K562 (cell line): Measurements from ENCODE around the gene TNNT2. TPM values are rescaled to one million over a fixed set of nuclear protein-coding genes. Genes with fewer than 3 reads are reported as not detected.

Source experiments
- ATAC-seq: fragments of 200-7000 bp; cut with Tn5 transposase; 3 replicates; pipeline ENCODE4 v1.9.1; 2020; ENCODE audit warnings: moderate library complexity
- BruUV-seq: library from RNA; stranded (reverse); fragments of 400-500 nt; replicated peaks from 2 replicates; lab custom pipeline; 2021; lab: Mats Ljungman, UMichigan
- CTCF ChIA-PET: fragments of 300-600 bp; formaldehyde crosslinking; extraction: SDS; loops from one replicate; lab custom pipeline; 2021; ENCODE audit warnings: low intra/inter-chr PET ratio; lab: Yijun Ruan, JAX
- POLR2A ChIA-PET: fragments of 300-600, 350-650 bp; sonication (Branson Sonifier 250); formaldehyde crosslinking; extraction: SDS; loops from one replicate; lab custom pipeline; 2021; ENCODE audit warnings: antibody characterized with exemption, inconsistent platforms; lab: Yijun Ruan, JAX
- DNase-seq, 4 experiments: peaks; one replicate each; pipeline versions ENCODE4 v3.0.0 to v3.0.0-alpha.2; 2011 to 2018; ENCODE audit warnings: low spot score in 3 of 4, mixed read lengths in 3 of 4; ENCODE audit errors: extremely low read depth in 1 of 4
- FAIRE-seq: peaks from 2 replicates; lab custom pipeline; 2011; peaks lifted over from hg19 to GRCh38; lab: Jason Lieb, UNC
- H2AFZ ChIP-seq: 2 replicates; pipeline ENCODE4 v1.6.0; 2011; ENCODE audit warnings: low read depth, low read length, control low read depth, inconsistent platforms
- H3K27ac ChIP-seq: fragments of 200-600 bp; 3 replicates; pipeline ENCODE4 v1.8.0; 2011; ENCODE audit warnings: low read depth, mild to moderate bottlenecking, control low read depth, inconsistent platforms, low read length, moderate library complexity, mixed read lengths; ENCODE audit errors: extremely low read depth
- H3K27me3 ChIP-seq, 2 experiments: fragments of 300-600 bp in 1 of 2; 2 replicates in 1 of 2; 3 replicates in 1 of 2; pipeline versions ENCODE4 v1.6.0 to v1.8.0; 2011; ENCODE audit warnings: inconsistent platforms in 2 of 2, low read length in 2 of 2, mild to moderate bottlenecking in 1 of 2, mixed read lengths in 1 of 2, moderate library complexity in 1 of 2; ENCODE audit not compliant: control insufficient read depth in 2 of 2, insufficient read depth in 2 of 2
- H3K36me3 ChIP-seq: fragments of 300-600 bp; 3 replicates; pipeline ENCODE4 v1.8.0; 2011; ENCODE audit warnings: mild to moderate bottlenecking, low read length, inconsistent platforms; ENCODE audit not compliant: control insufficient read depth, insufficient read depth
- H3K4me1 ChIP-seq, 2 experiments: fragments of 200-600 bp in 1 of 2; replicated peaks in 1 of 2; 2 replicates in 1 of 2; 3 replicates in 1 of 2; pipeline versions ENCODE4 v1.5.1 to v1.8.0; 2011; ENCODE audit warnings: inconsistent platforms in 2 of 2, low read length in 2 of 2, mild to moderate bottlenecking in 1 of 2, mixed read lengths in 1 of 2, moderate library complexity in 1 of 2; ENCODE audit not compliant: control insufficient read depth in 2 of 2, insufficient read depth in 2 of 2
- H3K4me2 ChIP-seq: 2 replicates; pipeline ENCODE4 v1.6.1; 2011; ENCODE audit warnings: low read length, control low read depth, inconsistent platforms, mixed read lengths; ENCODE audit not compliant: insufficient read depth
- H3K4me3 ChIP-seq: fragments of 200-600 bp; sonication (generic), shearing (Covaris generic); 2 replicates; pipeline ENCODE4 v1.5.1; 2016; ENCODE audit warnings: control low read depth, inconsistent platforms
- H3K79me2 ChIP-seq: fragments of 200-600 bp; 3 replicates; pipeline ENCODE4 v1.8.0; 2011; ENCODE audit warnings: low read length, inconsistent platforms; ENCODE audit not compliant: control insufficient read depth, insufficient read depth
- H3K9ac ChIP-seq, 2 experiments: 2 replicates each; pipeline versions ENCODE4 v1.6.0 to v1.6.1; 2011; ENCODE audit warnings: low read depth in 2 of 2, low read length in 2 of 2, control low read depth in 1 of 2, inconsistent platforms in 1 of 2, mild to moderate bottlenecking in 1 of 2, mixed read lengths in 1 of 2; ENCODE audit not compliant: insufficient read depth in 1 of 2
- H3K9me1 ChIP-seq: one replicate; pipeline ENCODE4 v1.6.0; 2011; ENCODE audit warnings: inconsistent platforms, mild to moderate bottlenecking, low read length, moderate library complexity; ENCODE audit not compliant: control insufficient read depth, insufficient read depth
- H3K9me3 ChIP-seq: replicated peaks from 2 replicates; pipeline ENCODE4 v1.5.1; 2011; ENCODE audit warnings: low read depth, low read length, inconsistent platforms; ENCODE audit not compliant: control insufficient read depth, insufficient read depth
- H4K20me1 ChIP-seq: replicated peaks from 2 replicates; pipeline ENCODE4 v1.6.1; 2011; ENCODE audit warnings: low read length, inconsistent platforms, mixed read lengths; ENCODE audit not compliant: control insufficient read depth, insufficient read depth
- ADNP ChIP-seq: fragments of 200-800 bp; sonication (Bioruptor generic); IDR thresholded peaks from 2 replicates; pipeline ENCODE4 v1.6.1; 2016; ENCODE audit warnings: missing genetic modification characterization, missing compliant biosample characterization
- BCOR ChIP-seq: fragments of 450-650 bp; IDR thresholded peaks from 2 replicates; pipeline ENCODE4 v1.6.1; 2016
- FIP1L1 ChIP-seq: fragments of 200-400 bp; formaldehyde crosslinking; IDR thresholded peaks from 2 replicates; pipeline ENCODE4 v1.6.1; 2018; ENCODE audit warnings: mild to moderate bottlenecking, low read depth, low read length; ENCODE audit not compliant: poor library complexity, severe bottlenecking
- MLX ChIP-seq, 2 experiments: fragments of 450-650 bp in 1 of 2; sonication (generic) in 1 of 2; formaldehyde crosslinking; conservative IDR thresholded peaks; 2 replicates each; pipeline versions ENCODE4 v1.4.0 to v1.8.1; 2020 to 2022; ENCODE audit warnings: mild to moderate bottlenecking in 1 of 2, missing genetic modification reagents in 1 of 2
- NR2C2 ChIP-seq, 2 experiments: fragments of 200-800 bp in 1 of 2; sonication (Bioruptor generic) in 1 of 2; sonication (generic) in 1 of 2; formaldehyde crosslinking in 1 of 2; IDR thresholded peaks; 2 replicates each; pipeline versions ENCODE4 v1.6.1 to v1.8.0; 2016 to 2022; ENCODE audit warnings: mild to moderate bottlenecking in 1 of 2, missing compliant biosample characterization in 1 of 2, missing genetic modification characterization in 1 of 2, missing genetic modification reagents in 1 of 2
- PATZ1 ChIP-seq: fragments of 250-450 bp; sonication (Bioruptor Pico); IDR thresholded peaks from 2 replicates; pipeline ENCODE4 v1.5.0; 2020; ENCODE audit warnings: mild to moderate bottlenecking, borderline replicate concordance
- PTBP1 ChIP-seq: fragments of 200-400 bp; formaldehyde crosslinking; IDR thresholded peaks from 2 replicates; pipeline ENCODE4 v1.6.1; 2017; ENCODE audit warnings: low read depth, low read length
- RAD21 ChIP-seq, 2 experiments: fragments of 250-450 bp in 1 of 2; fragments of 450-650 bp in 1 of 2; sonication (Bioruptor Pico) in 1 of 2; formaldehyde crosslinking in 1 of 2; IDR thresholded peaks in 1 of 2; conservative IDR thresholded peaks in 1 of 2; 2 replicates each; pipeline versions ENCODE4 v1.4.0 to v1.8.0; 2020 to 2022; ENCODE audit warnings: mild to moderate bottlenecking in 2 of 2, moderate library complexity in 1 of 2
- RBM25 ChIP-seq: fragments of 200-400 bp; formaldehyde crosslinking; IDR thresholded peaks from 2 replicates; pipeline ENCODE4 v1.6.1; 2018; ENCODE audit warnings: low read length, low read depth, moderate library complexity; ENCODE audit not compliant: severe bottlenecking
- SRF ChIP-seq, 2 experiments: fragments of 250-450, 450-650 bp in 1 of 2; sonication (Bioruptor Pico) in 1 of 2; sonication (generic) in 1 of 2; formaldehyde crosslinking; IDR thresholded peaks; 2 replicates each; pipeline versions ENCODE4 v1.5.0 to v1.5.1; 2020 to 2022; ENCODE audit warnings: mild to moderate bottlenecking in 1 of 2, missing genetic modification reagents in 1 of 2
- TFAM ChIP-seq: fragments of 250-450 bp; sonication (Bioruptor Pico); conservative IDR thresholded peaks from 2 replicates; pipeline ENCODE4 v1.5.0; 2021; ENCODE audit warnings: mild to moderate bottlenecking, moderate library complexity
- TFAP4 ChIP-seq: sonication (generic); formaldehyde crosslinking; IDR thresholded peaks from 2 replicates; pipeline ENCODE4 v1.8.0; 2022; ENCODE audit warnings: missing genetic modification reagents, mild to moderate bottlenecking, moderate library complexity, borderline replicate concordance
- ZFP30 ChIP-seq: fragments of 250-450 bp; sonication (Bioruptor Pico); IDR thresholded peaks from 2 replicates; pipeline ENCODE4 v1.8.0; 2022; ENCODE audit warnings: moderate library complexity, mild to moderate bottlenecking, inconsistent platforms, borderline replicate concordance
- ZNF121 ChIP-seq: sonication (generic); formaldehyde crosslinking; conservative IDR thresholded peaks from 2 replicates; pipeline ENCODE4 v1.8.0; 2022; ENCODE audit warnings: missing genetic modification reagents
- ZNF324 ChIP-seq: fragments of 250-450 bp; sonication (Bioruptor Pico); IDR thresholded peaks from 2 replicates; pipeline ENCODE4 v1.4.0; 2020; ENCODE audit warnings: mild to moderate bottlenecking
- ZNF561 ChIP-seq: fragments of 450-650 bp; formaldehyde crosslinking; conservative IDR thresholded peaks from 2 replicates; pipeline ENCODE4 v1.4.0; 2020; ENCODE audit warnings: mild to moderate bottlenecking, moderate library complexity
- WGBS: fragments of 100-300 bp; shearing (Covaris generic); methylation state at CpG from one replicate; pipeline ENCODE4 v1.1.6; 2016; ENCODE audit warnings: low coverage, mixed read lengths; ENCODE audit not compliant: insufficient coverage; ENCODE audit errors: missing lambda C conversion rate; 5-methylcytosine and 5-hydroxymethylcytosine counted together
- in situ Hi-C: fragments of 300-500 bp; cut with MboI; formaldehyde crosslinking; loops from 4 replicates; pipeline ENCODE4 v1.15.0; 2018; ENCODE audit warnings: inconsistent platforms, mixed read lengths
- intact Hi-C: fragments of 100-400 bp; cut with micrococcal nuclease; formaldehyde crosslinking; loops from 2 replicates; pipeline ENCODE4 v1.14.2; 2022
- polyA plus RNA-seq, 8 experiments: library from polyadenylated mRNA; depleted of rRNA in 4 of 8; stranded (reverse) in 5 of 8; unstranded in 3 of 8; fragments of >200 nt; fragmentation: Nextera tagmentation in 2 of 8; fragmentation: Illumina TruSeq in 1 of 8; extraction: Ambion mirVana in 2 of 8; extraction: Trizol in 1 of 8; gene quantifications; 2 replicates each; pipeline versions ENCODE4 v1.2.1 to v1.2.3, GENCODE V29; 2011 to 2014; ENCODE audit warnings: inconsistent platforms in 1 of 8, missing spikeins in 1 of 8
- total RNA-seq, 7 experiments: library from RNA; depleted of rRNA in 6 of 7; stranded (reverse); fragments of >200 nt in 6 of 7; fragmentation: Illumina TruSeq in 2 of 7; extraction: Trizol in 2 of 7; gene quantifications; 2 replicates each; pipeline versions ENCODE4 v1.2.1 to v1.2.3, GENCODE V29; 2011 to 2021; ENCODE audit warnings: low replicate concordance in 1 of 7

TNNT2 gene
- total and polyA plus RNA-seq, 9 of the 15 experiments (the other 6 are each of a cell fraction or from before 2014, with no cell fraction given) = not detected

- intact Hi-C loops = no loop called here
- peaks cover 4% of the 10 kb centered on the region for H3K9me1 ChIP-seq
- H3K27ac ChIP-seq = no peak overlapping the region
- DNase-seq (peak; percentile 67 to 82 (median 77)), ATAC-seq (peak; percentile 94), FAIRE-seq (peak; percentile 93)
- no peak overlapping the region for H3K9ac ChIP-seq
- H3K4me3 ChIP-seq = no peak overlapping the region
- in situ Hi-C loops = no loop called here
- H3K9me3 ChIP-seq = no peaks in the 10 kb centered on the region
- no TSS peak for BruUV-seq
- no peaks in the 10 kb centered on the region for H3K79me2 ChIP-seq
- H2AFZ ChIP-seq = no peak overlapping the region
- under 1% methylated on average over 11 of the region's 11 CpGs for WGBS
- peaks cover 20% of the 10 kb centered on the region for H4K20me1 ChIP-seq
- ChIA-PET POLR2A (no interaction called here), CTCF (interaction anchor here (0.6 kb wide), 1 partner anchor 842 kb away, joined by 3 read pairs; no protein-coding TSS in a partner anchor)
- no peaks in the 10 kb centered on the region for H3K36me3 ChIP-seq
- no peak overlapping the region for H3K4me2 ChIP-seq
- H3K27me3 ChIP-seq = peaks cover 15 to 66% of the 10 kb centered on the region in 2 experiments; a peak in 4 of 5 replicates
- H3K4me1 ChIP-seq = no peaks in the 10 kb centered on the region; a peak in 1 of 5 replicates
- TF ChIP-seq TFAM (CRISPR knock-in tag) = no peak
- peak; percentile 90 for TF ChIP-seq RBM25
- no peak for TF ChIP-seq NR2C2 (CRISPR knock-in tag; IDR thresholded peaks at IDR 0.05)
- TF ChIP-seq NR2C2 (tag; IDR thresholded peaks at IDR 0.05) = no peak
- TF ChIP-seq TFAP4 (CRISPR knock-in tag) = peak; percentile 42; the same call in 1 of the 2 replicates
- 0 out of 4 replicates have a peak, but pooled peaks of 1 of the 2 experiments have one; percentile 11 for TF ChIP-seq RAD21 (CRISPR knock-in tag; conservative IDR thresholded peaks at IDR 0.05 in 1 of 2, IDR thresholded peaks at IDR 0.05 in 1 of 2)
- 0 out of 2 replicates have a peak, but pooled peaks have one; percentile 29 for TF ChIP-seq PTBP1
- no peak for TF ChIP-seq ZNF121 (CRISPR knock-in tag)
- no peak for TF ChIP-seq ZNF561 (CRISPR knock-in tag)
- no peak for TF ChIP-seq ZFP30
- no peak for TF ChIP-seq ZNF324 (CRISPR knock-in tag)
- peak; percentile 81; the same call in 1 of the 2 replicates for TF ChIP-seq BCOR
- peak; percentile 49; the same call in 1 of the 2 replicates for TF ChIP-seq ADNP
- no peak for TF ChIP-seq PATZ1
- TF ChIP-seq FIP1L1 = no peak
- TF ChIP-seq MLX (CRISPR knock-in tag; conservative IDR thresholded peaks at IDR 0.05) = no peak
- TF ChIP-seq SRF (CRISPR knock-in tag; IDR thresholded peaks at IDR 0.05) = no peak
Observed at GRCh38 chr1:201376464-201377374, 761 bp downstream of the TNNT2 start.
